GM21360 (cell line): ENCODE results near the gene SMOC2.

ENCODE experiments used
- ATAC-seq: cut with Tn5 transposase; IDR thresholded peaks from one replicate; pipeline ENCODE4 v1.9.1; 2021; ENCODE audit warnings: mild to moderate bottlenecking, moderate library complexity; ENCODE audit not compliant: unreplicated experiment

SMOC2 gene

GRCh38 chr6:168475188-168476013 is 34.4 kb downstream of the SMOC2 start:
- ATAC-seq: no peak

GRCh38 chr6:168479421-168479820 is 38.4 kb downstream of the SMOC2 start:
- no peak for ATAC-seq

GRCh38 chr6:168480481-168480880 is 39.5 kb downstream of the SMOC2 start:
- ATAC-seq: no peak

GRCh38 chr6:168485818-168486217 is 44.8 kb downstream of the SMOC2 start:
- ATAC-seq: no peak

DNA sequence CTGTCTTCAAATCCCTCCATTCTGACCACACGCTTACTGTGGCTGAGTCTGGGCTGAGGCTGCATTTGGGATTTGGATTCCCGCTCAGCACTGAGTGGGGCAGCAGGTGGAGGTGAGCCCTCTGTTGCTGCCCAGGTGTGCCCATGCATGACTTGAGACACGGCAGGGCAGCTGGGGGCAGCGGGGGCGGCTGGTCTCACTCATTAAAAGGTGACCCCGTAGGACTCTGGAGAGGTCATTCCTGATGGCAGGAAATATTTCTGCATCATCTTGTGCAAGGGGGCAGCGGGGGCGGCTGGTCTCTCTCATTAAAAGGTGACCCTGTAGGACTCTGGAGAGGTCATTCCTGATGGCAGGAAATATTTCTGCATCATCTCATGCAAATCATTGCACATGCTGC is 49.8 kb downstream of the SMOC2 start:
- no peak for ATAC-seq

DNA sequence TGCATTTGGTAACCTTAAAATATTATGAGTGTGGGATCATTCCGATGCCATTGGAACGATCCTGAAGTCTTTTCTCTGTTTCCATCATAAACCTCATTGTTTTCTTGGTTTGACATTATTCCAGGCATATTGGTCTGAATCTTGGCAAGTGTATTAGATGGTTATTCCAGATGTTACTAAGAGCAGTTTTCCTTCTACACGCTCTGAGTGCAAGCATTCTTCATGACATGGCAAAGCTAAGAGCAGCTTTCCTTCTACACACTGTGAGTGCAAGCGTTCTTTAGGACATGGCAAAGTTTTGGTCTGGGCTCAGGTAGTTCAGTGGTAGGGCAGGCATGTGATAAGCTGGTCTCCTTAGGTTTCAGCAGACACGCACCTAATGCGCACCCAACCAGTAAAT is 53.0 kb downstream of the SMOC2 start:
- ATAC-seq: no peak

DNA sequence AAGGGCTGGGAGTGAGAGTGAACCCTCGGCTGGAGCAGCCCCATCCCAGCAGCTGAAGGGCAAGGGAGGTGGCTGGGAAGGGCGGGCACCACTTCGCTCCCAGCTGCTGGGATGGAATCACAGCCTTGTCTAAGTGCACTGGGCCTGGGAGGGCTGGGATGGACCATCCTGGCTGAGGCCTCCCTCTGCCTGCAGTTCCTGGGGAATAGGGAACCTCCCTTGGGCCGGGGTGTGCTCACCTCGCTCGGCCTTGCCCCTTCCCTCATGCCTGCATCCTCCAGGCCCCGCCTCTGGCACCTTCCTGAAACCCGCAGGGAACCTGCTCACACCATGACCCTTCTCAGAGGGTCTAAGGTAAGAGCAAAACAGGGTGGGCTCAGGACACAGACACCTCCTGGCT is 53.7 kb downstream of the SMOC2 start:
- no peak for ATAC-seq

DNA sequence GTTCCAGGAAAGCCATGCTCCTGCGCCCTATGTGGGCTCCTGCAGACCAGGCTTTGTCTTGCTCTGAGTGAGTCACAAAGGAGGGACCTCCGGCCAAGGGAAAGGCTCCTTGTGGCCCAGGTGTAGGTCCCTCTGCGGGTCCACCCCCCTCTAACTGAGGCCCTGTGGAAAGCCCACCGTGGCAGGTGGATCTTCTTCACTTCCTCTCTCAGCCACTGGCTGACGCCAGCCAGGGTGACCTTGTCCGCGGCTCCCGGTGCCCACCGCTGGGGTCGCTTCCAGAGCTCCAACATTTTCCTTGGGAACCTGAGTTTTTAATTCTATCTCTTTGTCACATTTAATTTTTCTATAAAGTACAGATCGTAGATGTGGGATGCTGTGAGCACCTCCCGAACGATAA is 54.1 kb downstream of the SMOC2 start:
- ATAC-seq: no peak

DNA sequence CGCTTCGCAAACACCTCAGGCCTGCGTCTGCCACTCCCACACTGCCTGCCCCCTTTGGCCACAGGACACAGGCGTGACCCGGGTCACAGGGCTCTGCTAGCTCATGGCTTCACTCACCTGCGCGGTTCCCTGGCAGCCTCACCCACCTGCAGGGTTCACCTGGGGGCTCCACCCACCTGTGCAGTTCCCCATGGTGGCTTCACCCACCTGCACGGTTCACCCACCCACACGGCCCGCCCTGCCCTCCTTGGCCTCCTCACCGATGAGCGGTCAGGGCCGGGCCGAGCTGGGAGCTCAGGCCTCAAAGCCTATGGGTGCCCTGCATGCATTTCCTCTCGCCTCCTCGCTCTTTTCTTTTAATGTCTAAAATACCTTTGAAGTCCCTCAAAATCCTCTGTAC is 54.7 kb downstream of the SMOC2 start:
- no peak for ATAC-seq

GRCh38 chr6:168496139-168496996 is 55.4 kb downstream of the SMOC2 start:
- ATAC-seq: no peak

DNA sequence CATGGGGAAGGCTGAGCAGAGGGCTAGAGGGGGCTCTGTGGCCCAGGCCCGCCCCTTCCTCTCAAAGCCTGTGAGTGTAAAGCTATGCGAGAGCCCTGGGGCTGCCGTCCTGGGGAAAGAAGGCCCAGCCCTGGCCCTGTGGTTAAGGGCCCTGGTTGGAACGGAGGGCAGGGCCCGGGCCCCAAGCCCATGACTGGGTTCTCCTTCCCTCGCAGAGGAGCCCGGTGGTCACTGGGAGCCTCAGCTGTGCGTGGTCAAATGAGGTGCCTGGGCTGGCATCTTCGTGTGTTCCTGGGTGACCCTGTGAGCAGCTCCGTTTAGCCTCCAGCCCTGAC is 56.0 kb downstream of the SMOC2 start:
- ATAC-seq: no peak

GRCh38 chr6:168497381-168497780 is 56.4 kb downstream of the SMOC2 start:
- ATAC-seq: no peak

GRCh38 chr6:168498161-168498843 is 57.3 kb downstream of the SMOC2 start:
- no peak for ATAC-seq

DNA sequence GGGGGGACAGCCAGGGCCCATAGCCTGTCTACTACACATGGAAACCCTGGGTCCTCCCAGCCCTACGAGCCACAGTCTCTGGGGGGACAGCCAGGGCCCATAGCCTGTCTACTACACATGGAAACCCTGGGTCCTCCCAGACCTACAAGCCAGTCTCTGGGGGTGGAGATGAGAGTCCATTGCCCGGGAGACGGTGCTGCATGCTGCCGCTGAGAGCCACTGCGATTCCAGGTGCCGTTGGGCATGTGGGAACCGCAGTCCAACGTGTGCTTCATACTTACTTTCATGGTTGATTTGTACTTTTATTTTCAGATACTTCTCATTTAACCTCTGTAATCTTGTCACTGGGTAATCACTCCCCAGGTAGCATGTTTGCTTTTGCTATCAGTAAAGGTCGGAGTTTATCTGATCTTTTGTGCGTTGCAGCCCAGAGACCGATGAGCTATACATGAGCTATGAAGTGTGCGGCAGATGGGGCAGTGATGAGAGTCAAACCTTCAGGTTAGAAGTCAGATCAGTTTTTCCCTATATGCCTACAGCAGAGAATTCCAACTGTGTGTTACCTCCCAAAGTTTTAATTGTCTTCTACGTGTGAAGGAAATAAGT is 58.2 kb downstream of the SMOC2 start:
- ATAC-seq: no peak

DNA sequence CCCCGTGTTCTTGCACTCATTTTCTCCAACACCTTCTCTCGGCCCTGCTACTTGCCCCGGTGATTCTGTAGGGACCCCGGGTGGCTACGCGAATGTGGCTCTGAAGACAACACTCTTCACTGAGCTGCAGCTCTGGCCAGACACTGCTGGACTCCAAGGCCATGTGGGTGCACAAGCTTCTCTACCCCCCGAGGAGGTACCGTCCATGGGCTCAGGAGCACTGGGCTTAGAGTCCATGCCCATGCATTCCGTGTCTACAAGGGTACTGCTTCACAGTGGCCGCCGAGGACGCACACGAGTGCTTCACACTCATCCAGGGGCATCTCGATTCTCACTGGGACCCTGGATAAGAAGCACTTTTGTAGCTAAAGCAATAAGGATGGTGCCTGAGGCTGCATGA is 59.5 kb downstream of the SMOC2 start:
- no peak for ATAC-seq

DNA sequence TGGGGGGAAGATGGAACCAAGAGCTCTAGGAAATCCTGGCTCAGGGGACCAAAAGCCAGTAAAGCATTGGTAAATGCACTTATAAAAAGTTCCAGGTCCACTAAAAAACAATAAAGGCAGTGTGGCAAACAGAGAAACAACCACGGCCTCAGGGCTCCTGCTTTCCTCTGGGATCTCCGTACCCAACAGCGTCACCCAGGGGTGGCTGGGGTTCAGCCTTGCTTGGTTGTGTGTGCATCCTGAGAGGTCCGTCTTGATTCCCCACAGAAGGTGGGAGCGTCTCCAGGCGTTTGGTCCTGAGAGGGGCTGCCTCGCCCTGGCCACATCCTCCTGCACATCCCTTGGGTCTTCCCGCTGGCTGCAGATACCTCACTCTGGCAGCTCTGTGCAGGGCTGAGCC is 60.6 kb downstream of the SMOC2 start:
- no peak for ATAC-seq

GRCh38 chr6:168504366-168504765 is 63.4 kb downstream of the SMOC2 start:
- ATAC-seq: no peak

- no peak for ATAC-seq
Observed at GRCh38 chr6:168506460-168506859, 65.5 kb downstream of the SMOC2 start.

- ATAC-seq: no peak
Observed at GRCh38 chr6:168507297-168507696, 66.3 kb downstream of the SMOC2 start.

DNA sequence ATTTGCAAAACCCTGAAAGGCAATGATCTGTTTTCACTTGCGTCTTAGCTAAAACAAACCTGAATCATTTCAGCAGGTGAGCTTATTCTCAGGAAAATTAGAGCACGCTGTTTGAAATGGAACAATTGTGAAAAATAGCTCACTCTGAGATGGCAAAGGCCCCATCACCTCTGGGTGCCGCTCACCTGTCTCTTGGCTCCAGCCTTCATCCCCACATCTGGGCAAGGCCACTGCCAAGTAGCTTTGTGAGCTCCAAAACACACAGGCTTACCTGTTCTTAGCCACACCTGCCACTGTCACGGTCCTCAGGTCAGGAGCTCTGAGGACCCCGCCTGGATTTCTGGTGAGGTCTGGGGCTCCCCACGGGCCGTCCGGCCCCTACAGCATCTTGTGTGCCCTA is 66.7 kb downstream of the SMOC2 start:
- ATAC-seq: no peak

- no peak for ATAC-seq
Observed at GRCh38 chr6:168508903-168509302, 67.9 kb downstream of the SMOC2 start.
